ENCODE results near the gene INO80.

Gene INO80

GRCh38 chr15:41047474-41047873, 68.6 kb downstream of the INO80 start:
- no peak overlapping the region for H3K9ac ChIP-seq (ENCODE audit: low read length)
- H2BK12ac ChIP-seq (ENCODE audit: low read length in 2 of 2): no peak overlapping the region
- H2AK5ac ChIP-seq (ENCODE audit: low read length, severe bottlenecking): no peak overlapping the region
- no peaks in the 10 kb centered on the region for H3K9me3 ChIP-seq (ENCODE audit: control insufficient read depth, low read length)
- peaks cover 25 to 72% of the 10 kb centered on the region in 2 experiments for H3K36me3 ChIP-seq (ENCODE audit: control insufficient read depth in 1 of 2, insufficient read depth in 2 of 2, low read depth in 1 of 2, low read length in 2 of 2)
- no peak overlapping the region for H4K91ac ChIP-seq (ENCODE audit: low read length)
- no peak overlapping the region for H3K14ac ChIP-seq (ENCODE audit: low read length in 2 of 2)
- H3K4me2 ChIP-seq (ENCODE audit: low read length, poor library complexity, severe bottlenecking): no peak overlapping the region
- H3K27me3 ChIP-seq (ENCODE audit: control insufficient read depth in 1 of 2, insufficient read depth in 1 of 2, low read length in 2 of 2): no peaks in the 10 kb centered on the region
- no peak overlapping the region for H4K8ac ChIP-seq (ENCODE audit: low read length)
- no peak overlapping the region for H2BK120ac ChIP-seq (ENCODE audit: low read depth, low read length)
- H2AFZ ChIP-seq (ENCODE audit: low read depth, low read length): no peak overlapping the region
- no peak for DNase-seq
- H3K4me1 ChIP-seq (ENCODE audit: control insufficient read depth, insufficient read depth, low read depth, low read length): no peaks in the 10 kb centered on the region
- no peak overlapping the region for H3K23ac ChIP-seq (ENCODE audit: low read length in 2 of 2)
- H3K27ac ChIP-seq (ENCODE audit: low read length, poor library complexity, severe bottlenecking): no peak overlapping the region
- WGBS: 100% methylated on average over 1 of the region's 1 CpG
- no peak overlapping the region for H3K4ac ChIP-seq (ENCODE audit: low read depth in 1 of 2, low read length in 2 of 2)
- H3K4me3 ChIP-seq (ENCODE audit: insufficient read depth in 1 of 2, low read depth in 1 of 2, low read length in 2 of 2): no peak overlapping the region
- peaks cover 10% of the 10 kb centered on the region for H3K79me1 ChIP-seq (replicated peaks; ENCODE audit: low read length, poor library complexity, severe bottlenecking)
- H2BK5ac ChIP-seq (ENCODE audit: low read depth, low read length, poor library complexity, severe bottlenecking): no peak overlapping the region
- H2BK15ac ChIP-seq (ENCODE audit: low read depth, poor library complexity, severe bottlenecking): no peak overlapping the region
- H3K18ac ChIP-seq (ENCODE audit: low read depth in 1 of 2, low read length in 2 of 2): no peak overlapping the region

DNA sequence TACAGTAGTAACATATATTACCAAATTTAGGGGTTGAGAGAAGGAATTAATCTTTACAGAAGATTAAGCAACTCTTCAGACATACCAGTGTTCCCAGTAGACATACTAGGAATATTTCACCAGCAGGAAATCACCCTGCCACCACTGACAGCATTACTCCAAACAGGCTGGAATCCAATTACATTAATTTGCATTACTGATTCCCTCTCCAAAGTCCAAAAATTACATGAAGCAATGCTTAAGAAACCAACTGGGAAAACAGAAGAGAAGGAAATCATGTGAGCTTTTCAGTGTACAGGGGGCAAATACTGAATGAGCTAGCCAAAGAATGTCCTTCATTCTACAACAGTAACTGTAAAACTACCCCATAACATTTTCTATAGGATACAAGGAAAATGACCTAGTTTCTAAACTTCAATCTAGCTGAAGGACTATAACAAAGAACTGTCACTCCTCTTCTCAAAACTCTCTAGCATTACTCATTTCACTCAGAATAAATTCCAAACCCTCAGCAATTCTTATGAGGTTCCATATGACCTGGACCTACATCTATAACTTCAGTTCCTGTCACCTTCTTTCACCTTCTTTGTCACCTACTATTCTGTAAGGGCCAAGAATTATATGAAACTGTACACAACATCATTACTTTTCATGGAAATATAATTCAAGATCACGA, 72.7 kb downstream of the INO80 start:
- no peak overlapping the region for H4K8ac ChIP-seq (ENCODE audit: low read length)
- WGBS: no CpG with 5 or more reads among the region's 1 CpG
- H3K79me1 ChIP-seq (replicated peaks; ENCODE audit: low read length, poor library complexity, severe bottlenecking): peaks cover 25% of the 10 kb centered on the region
- peak overlapping the region; percentile 57 for H3K27ac ChIP-seq (ENCODE audit: low read length, poor library complexity, severe bottlenecking)
- H2BK120ac ChIP-seq (ENCODE audit: low read depth, low read length): no peak overlapping the region
- H3K4me1 ChIP-seq (ENCODE audit: control insufficient read depth, insufficient read depth, low read depth, low read length): no peaks in the 10 kb centered on the region
- peak; percentile 52 for DNase-seq
- no peak overlapping the region for H4K91ac ChIP-seq (ENCODE audit: low read length)
- H2AK5ac ChIP-seq (ENCODE audit: low read length, severe bottlenecking): no peak overlapping the region
- H3K27me3 ChIP-seq (ENCODE audit: control insufficient read depth in 1 of 2, insufficient read depth in 1 of 2, low read length in 2 of 2): no peaks in the 10 kb centered on the region
- no peak overlapping the region for H3K4ac ChIP-seq (ENCODE audit: low read depth in 1 of 2, low read length in 2 of 2)
- H2AFZ ChIP-seq (ENCODE audit: low read depth, low read length): no peak overlapping the region
- H3K9ac ChIP-seq (ENCODE audit: low read length): peak overlapping the region; percentile 53
- H3K14ac ChIP-seq (ENCODE audit: low read length in 2 of 2): no peak overlapping the region
- H3K4me3 ChIP-seq (ENCODE audit: insufficient read depth in 1 of 2, low read depth in 1 of 2, low read length in 2 of 2): peak overlapping the region in 1 of 2 experiments; percentile 13
- no peak overlapping the region for H3K23ac ChIP-seq (ENCODE audit: low read length in 2 of 2)
- H2BK5ac ChIP-seq (ENCODE audit: low read depth, low read length, poor library complexity, severe bottlenecking): no peak overlapping the region
- no peak overlapping the region for H2BK12ac ChIP-seq (ENCODE audit: low read length in 2 of 2)
- H3K18ac ChIP-seq (ENCODE audit: low read depth in 1 of 2, low read length in 2 of 2): no peak overlapping the region
- H2BK15ac ChIP-seq (ENCODE audit: low read depth, poor library complexity, severe bottlenecking): no peak overlapping the region
- peaks cover 25 to 67% of the 10 kb centered on the region in 2 experiments for H3K36me3 ChIP-seq (ENCODE audit: control insufficient read depth in 1 of 2, insufficient read depth in 2 of 2, low read depth in 1 of 2, low read length in 2 of 2)
- H3K4me2 ChIP-seq (ENCODE audit: low read length, poor library complexity, severe bottlenecking): no peak overlapping the region
- H3K9me3 ChIP-seq (ENCODE audit: control insufficient read depth, low read length): no peaks in the 10 kb centered on the region

- H3K27me3 ChIP-seq (ENCODE audit: control insufficient read depth in 1 of 2, insufficient read depth in 1 of 2, low read length in 2 of 2): no peaks in the 10 kb centered on the region
- no peak overlapping the region for H3K23ac ChIP-seq (ENCODE audit: low read length in 2 of 2)
- H3K9me3 ChIP-seq (ENCODE audit: control insufficient read depth, low read length): no peaks in the 10 kb centered on the region
- H3K18ac ChIP-seq (ENCODE audit: low read depth in 1 of 2, low read length in 2 of 2): no peak overlapping the region
- H3K4me1 ChIP-seq (ENCODE audit: control insufficient read depth, insufficient read depth, low read depth, low read length): no peaks in the 10 kb centered on the region
- peaks cover 25% of the 10 kb centered on the region for H3K79me1 ChIP-seq (replicated peaks; ENCODE audit: low read length, poor library complexity, severe bottlenecking)
- H2AFZ ChIP-seq (ENCODE audit: low read depth, low read length): no peak overlapping the region
- no peak overlapping the region for H3K14ac ChIP-seq (ENCODE audit: low read length in 2 of 2)
- peak overlapping the region; percentile 56 for H3K27ac ChIP-seq (ENCODE audit: low read length, poor library complexity, severe bottlenecking)
- H3K36me3 ChIP-seq (ENCODE audit: control insufficient read depth in 1 of 2, insufficient read depth in 2 of 2, low read depth in 1 of 2, low read length in 2 of 2): peaks cover 25 to 63% of the 10 kb centered on the region in 2 experiments
- H3K9ac ChIP-seq (ENCODE audit: low read length): peak overlapping the region; percentile 37
- no peak overlapping the region for H3K4me2 ChIP-seq (ENCODE audit: low read length, poor library complexity, severe bottlenecking)
- H2BK120ac ChIP-seq (ENCODE audit: low read depth, low read length): no peak overlapping the region
- no peak overlapping the region for H4K91ac ChIP-seq (ENCODE audit: low read length)
- no peak overlapping the region for H3K4ac ChIP-seq (ENCODE audit: low read depth in 1 of 2, low read length in 2 of 2)
- DNase-seq: no peak
- H3K4me3 ChIP-seq (ENCODE audit: insufficient read depth in 1 of 2, low read depth in 1 of 2, low read length in 2 of 2): no peak overlapping the region
- no peak overlapping the region for H2BK15ac ChIP-seq (ENCODE audit: low read depth, poor library complexity, severe bottlenecking)
- H4K8ac ChIP-seq (ENCODE audit: low read length): no peak overlapping the region
- H2BK5ac ChIP-seq (ENCODE audit: low read depth, low read length, poor library complexity, severe bottlenecking): no peak overlapping the region
- no peak overlapping the region for H2BK12ac ChIP-seq (ENCODE audit: low read length in 2 of 2)
- no peak overlapping the region for H2AK5ac ChIP-seq (ENCODE audit: low read length, severe bottlenecking)
- 100% methylated on average over 1 of the region's 5 CpGs for WGBS
Measured at GRCh38 chr15:41042851-41043250, 73.2 kb downstream of the INO80 start.

GRCh38 chr15:41039121-41039520, 77.0 kb downstream of the INO80 start:
- H4K8ac ChIP-seq (ENCODE audit: low read length): no peak overlapping the region
- H2BK15ac ChIP-seq (ENCODE audit: low read depth, poor library complexity, severe bottlenecking): no peak overlapping the region
- peaks cover 27% of the 10 kb centered on the region for H3K79me1 ChIP-seq (replicated peaks; ENCODE audit: low read length, poor library complexity, severe bottlenecking)
- peaks cover 15 to 41% of the 10 kb centered on the region in 2 experiments for H3K36me3 ChIP-seq (ENCODE audit: control insufficient read depth in 1 of 2, insufficient read depth in 2 of 2, low read depth in 1 of 2, low read length in 2 of 2)
- H4K91ac ChIP-seq (ENCODE audit: low read length): no peak overlapping the region
- no peaks in the 10 kb centered on the region for H3K4me1 ChIP-seq (ENCODE audit: control insufficient read depth, insufficient read depth, low read depth, low read length)
- no peak overlapping the region for H2BK120ac ChIP-seq (ENCODE audit: low read depth, low read length)
- H2BK5ac ChIP-seq (ENCODE audit: low read depth, low read length, poor library complexity, severe bottlenecking): no peak overlapping the region
- no peak overlapping the region for H3K14ac ChIP-seq (ENCODE audit: low read length in 2 of 2)
- no peak overlapping the region for H2AFZ ChIP-seq (ENCODE audit: low read depth, low read length)
- no peak overlapping the region for H3K4ac ChIP-seq (ENCODE audit: low read depth in 1 of 2, low read length in 2 of 2)
- no peak overlapping the region for H3K18ac ChIP-seq (ENCODE audit: low read depth in 1 of 2, low read length in 2 of 2)
- no peak for DNase-seq
- H2BK12ac ChIP-seq (ENCODE audit: low read length in 2 of 2): no peak overlapping the region
- no peak overlapping the region for H3K27ac ChIP-seq (ENCODE audit: low read length, poor library complexity, severe bottlenecking)
- no peak overlapping the region for H3K9ac ChIP-seq (ENCODE audit: low read length)
- H3K23ac ChIP-seq (ENCODE audit: low read length in 2 of 2): no peak overlapping the region
- no peaks in the 10 kb centered on the region for H3K27me3 ChIP-seq (ENCODE audit: control insufficient read depth in 1 of 2, insufficient read depth in 1 of 2, low read length in 2 of 2)
- no peak overlapping the region for H3K4me3 ChIP-seq (ENCODE audit: insufficient read depth in 1 of 2, low read depth in 1 of 2, low read length in 2 of 2)
- no peak overlapping the region for H3K4me2 ChIP-seq (ENCODE audit: low read length, poor library complexity, severe bottlenecking)
- H2AK5ac ChIP-seq (ENCODE audit: low read length, severe bottlenecking): no peak overlapping the region
- no peaks in the 10 kb centered on the region for H3K9me3 ChIP-seq (ENCODE audit: control insufficient read depth, low read length)
